ENCODE data around the gene PVALB. TPM values are rescaled to one million over a fixed set of nuclear protein-coding genes. Genes with fewer than 3 reads are reported as not detected.

PVALB gene
- not detected in 2 replicates for total RNA-seq

GRCh38 chr22:36816636-36817524 lies at the start of gene PVALB:
Gene PVALB (minus strand): TSS chr22:36817035. CDS start chr22:36817005, 30 bp downstream.

GRCh38 chr22:36860821-36861659 lies 44.2 kb upstream of the PVALB start, which contains the start of gene NCF4:
Gene NCF4 (plus strand): TSS chr22:36861006. CDS start chr22:36861172, 166 bp downstream.

GRCh38 chr22:36775964-36776669 lies 40.7 kb downstream of the PVALB start, which contains the start of gene IFT27:
Gene IFT27 (minus strand): TSS chr22:36776119. CDS start chr22:36775707, 412 bp downstream.

Other genes starting within 250 kb of the PVALB start
- gene CACNG2, start 113.3 kb downstream of the PVALB start, total RNA-seq = not detected in 2 replicates
- 21.4 and 28.4 TPM in 2 replicates for gene IFT27, start 40.9 kb downstream of the PVALB start, total RNA-seq
- gene NCF4, start 44.0 kb upstream of the PVALB start, total RNA-seq = under 0.01 TPM in 1 of 2 replicates, not detected in the other
- 15.6 and 19.1 TPM in 2 replicates for gene CSF2RB, start 96.6 kb upstream of the PVALB start, total RNA-seq
- gene TST, start 202.4 kb upstream of the PVALB start, total RNA-seq = 83.5 and 89.5 TPM in 2 replicates
- gene MPST, start 202.7 kb upstream of the PVALB start, total RNA-seq = 137 and 154 TPM in 2 replicates
- 31.5 and 39.5 TPM in 2 replicates for gene KCTD17, start 234.7 kb upstream of the PVALB start, total RNA-seq